Activated naive CD4-positive, alpha-beta T cell treated with anti-CD3 and anti-CD28 coated beads for 36 hours (primary cell): Measurements from ENCODE around the gene LMF1. TPM values are rescaled to one million over a fixed set of nuclear protein-coding genes. Genes with fewer than 3 reads are reported as not detected.
"Not testable (repeated sequence)": the region's sequence is repeated elsewhere in the genome, so short reads cannot be mapped to it uniquely, and the experiment has no call there.

Experiments used
- CTCF ChIA-PET: fragments of 350-600 bp; sonication (Branson Sonifier 250); formaldehyde crosslinking; loops from one replicate; lab custom pipeline; 2021; ENCODE audit warnings: antibody characterized with exemption; lab: Charles Lee
- DNase-seq: peaks from one replicate; pipeline ENCODE4 v3.0.0-alpha.2; 2020
- H3K27ac Mint-ChIP-seq: one replicate; pipeline ENCODE4 v1.8.0; 2021; ENCODE audit warnings: mild to moderate bottlenecking, mixed read lengths
- H3K27me3 Mint-ChIP-seq: one replicate; pipeline ENCODE4 v1.8.0; 2021; ENCODE audit warnings: low read depth, mixed read lengths
- H3K36me3 Mint-ChIP-seq: one replicate; pipeline ENCODE4 v1.8.0; 2021; ENCODE audit warnings: low read depth, mixed read lengths
- H3K4me1 Mint-ChIP-seq: one replicate; pipeline ENCODE4 v1.8.0; 2021; ENCODE audit warnings: low read depth, mixed read lengths
- H3K4me3 Mint-ChIP-seq: one replicate; pipeline ENCODE4 v1.8.0; 2021; ENCODE audit warnings: mild to moderate bottlenecking, moderate library complexity, mixed read lengths
- H3K9me3 Mint-ChIP-seq: one replicate; pipeline ENCODE4 v1.8.0; 2021; ENCODE audit warnings: mixed read lengths
- intact Hi-C: fragments of 100-400 bp; cut with micrococcal nuclease; formaldehyde crosslinking; loops from one replicate; pipeline ENCODE4 v1.15.1; 2023
- total RNA-seq, 2 experiments: library from RNA; stranded (reverse); gene quantifications; one replicate each; pipeline ENCODE4 v1.2.3, GENCODE V29; 2021

LMF1 gene
- total RNA-seq, 2 experiments from 2014 or later = 11.5 to 12.3 TPM

DNA sequence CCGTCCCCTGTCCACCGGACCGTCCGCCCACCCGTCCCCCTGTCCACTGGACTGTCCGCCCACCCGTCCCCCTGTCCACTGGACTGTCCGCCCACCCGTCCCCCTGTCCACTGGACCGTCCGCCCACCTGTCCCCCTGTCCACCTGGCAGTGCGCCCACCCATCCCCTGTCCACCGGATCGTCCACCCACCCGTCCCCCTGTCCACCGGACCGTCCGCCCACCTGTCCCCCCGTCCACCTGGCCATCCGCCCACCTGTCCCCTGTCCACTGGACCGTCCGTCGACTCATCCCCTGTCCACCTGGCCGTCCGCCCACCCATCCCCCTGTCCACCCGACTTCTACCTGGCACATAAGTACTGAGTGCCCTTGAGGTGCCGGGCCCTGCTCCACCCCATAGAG lies 76.6 kb downstream of the LMF1 start:
- Mint-ChIP-seq H3K4me3 (no peak overlapping the region), H3K36me3 (no peaks in the 10 kb centered on the region), H3K9me3 (no peaks in the 10 kb centered on the region), H3K4me1 (no peaks in the 10 kb centered on the region), H3K27me3 (no peaks in the 10 kb centered on the region), H3K27ac (no peak overlapping the region)
- no peak for DNase-seq
- CTCF ChIA-PET = no interaction called here
- intact Hi-C loops = no loop called here

GRCh38 chr16:893360-893759 lies 77.4 kb downstream of the LMF1 start:
- H3K4me3 Mint-ChIP-seq = no peak overlapping the region
- no peaks in the 10 kb centered on the region for H3K4me1 Mint-ChIP-seq
- CTCF ChIA-PET = no interaction called here
- no peak for DNase-seq
- H3K36me3 Mint-ChIP-seq = no peaks in the 10 kb centered on the region
- intact Hi-C loops = no loop called here
- no peak overlapping the region for H3K27ac Mint-ChIP-seq
- no peaks in the 10 kb centered on the region for H3K9me3 Mint-ChIP-seq
- no peaks in the 10 kb centered on the region for H3K27me3 Mint-ChIP-seq

DNA sequence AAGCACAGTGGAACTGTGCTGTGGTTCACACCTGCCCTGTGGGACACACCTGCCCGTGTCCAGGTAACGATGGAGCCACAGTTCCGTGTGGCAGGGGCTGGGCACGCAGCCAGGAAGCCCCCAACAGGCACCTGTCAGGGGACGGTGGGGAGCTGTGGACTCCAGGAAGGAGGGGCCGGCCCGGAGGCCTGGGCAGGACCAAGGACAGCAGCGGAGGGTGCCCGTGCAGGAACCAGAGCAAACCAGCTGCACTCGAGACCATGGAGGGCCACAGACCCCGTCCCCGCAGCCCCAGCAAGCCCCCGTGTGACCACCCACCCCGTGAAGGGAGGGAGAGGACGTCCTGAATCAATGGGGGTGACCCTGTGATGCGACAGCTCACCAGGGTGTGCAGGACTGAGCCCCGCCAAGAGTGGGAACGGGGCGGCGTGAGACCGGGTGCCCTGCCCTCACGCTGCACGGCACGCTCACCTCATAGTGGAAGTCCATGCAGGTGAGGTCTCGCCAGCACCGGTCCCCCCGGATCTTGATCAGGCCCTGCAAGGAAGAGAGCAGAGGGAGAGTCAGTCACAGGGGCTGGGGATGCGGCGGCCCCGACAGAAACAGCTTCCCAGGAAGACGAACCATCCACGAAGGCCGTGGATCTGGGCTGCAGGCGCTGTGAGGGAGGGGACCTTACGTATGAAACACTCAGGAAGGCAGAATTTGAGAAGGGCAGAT lies 78.1 kb downstream of the LMF1 start:
- intact Hi-C loops = no loop called here
- Mint-ChIP-seq H3K9me3 (no peaks in the 10 kb centered on the region), H3K27ac (no peak overlapping the region), H3K4me3 (no peak overlapping the region), H3K36me3 (no peaks in the 10 kb centered on the region), H3K27me3 (no peaks in the 10 kb centered on the region), H3K4me1 (no peaks in the 10 kb centered on the region)
- no peak for DNase-seq
- CTCF ChIA-PET = no interaction called here

DNA sequence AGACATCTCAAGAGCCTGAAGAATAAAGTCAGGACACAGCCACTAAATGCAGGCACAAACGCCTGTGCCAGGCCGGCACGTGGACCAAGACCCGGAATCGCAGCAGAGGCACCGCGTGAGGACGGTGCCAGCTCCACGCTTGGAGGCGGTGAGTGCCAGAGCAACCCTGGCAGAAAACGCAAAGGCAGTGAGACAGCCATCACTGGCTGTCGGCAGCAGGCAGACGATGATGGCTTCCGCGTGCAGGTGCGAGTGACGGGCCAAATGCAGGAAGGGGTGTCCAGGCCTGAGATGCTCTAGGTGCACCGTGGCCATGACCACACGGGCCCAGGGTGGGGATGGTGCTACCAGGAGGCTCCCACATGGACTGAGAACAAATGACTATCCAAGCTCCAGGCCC lies 78.8 kb downstream of the LMF1 start:
- H3K4me3 Mint-ChIP-seq = no peak overlapping the region
- intact Hi-C loops = no loop called here
- CTCF ChIA-PET = no interaction called here
- H3K27me3 Mint-ChIP-seq = no peaks in the 10 kb centered on the region
- no peaks in the 10 kb centered on the region for H3K9me3 Mint-ChIP-seq
- DNase-seq = no peak
- H3K27ac Mint-ChIP-seq = no peak overlapping the region
- no peaks in the 10 kb centered on the region for H3K4me1 Mint-ChIP-seq
- no peaks in the 10 kb centered on the region for H3K36me3 Mint-ChIP-seq

DNA sequence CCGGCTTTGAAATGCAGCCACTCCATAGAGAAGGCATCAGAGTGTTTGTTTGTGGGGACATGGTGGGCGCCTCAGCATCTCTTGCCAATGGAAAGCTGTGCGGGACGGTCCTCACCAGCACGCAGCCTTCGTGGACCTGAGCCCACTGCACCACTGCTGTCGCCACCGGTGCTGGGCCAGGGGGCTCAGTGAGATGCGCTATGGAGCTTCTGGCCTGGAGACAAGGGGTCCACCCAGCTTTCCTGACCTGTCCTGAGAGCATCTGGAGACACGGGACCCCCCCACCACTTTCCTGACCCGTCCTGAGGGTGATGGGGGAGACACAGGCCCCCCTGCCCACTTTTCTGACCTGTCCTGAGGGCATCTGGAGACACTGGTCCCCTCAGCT lies 79.4 kb downstream of the LMF1 start:
- no peaks in the 10 kb centered on the region for H3K9me3 Mint-ChIP-seq
- H3K27ac Mint-ChIP-seq = no peak overlapping the region
- no peaks in the 10 kb centered on the region for H3K4me1 Mint-ChIP-seq
- DNase-seq = no peak
- H3K4me3 Mint-ChIP-seq = no peak overlapping the region
- intact Hi-C loops = no loop called here
- no peaks in the 10 kb centered on the region for H3K36me3 Mint-ChIP-seq
- no peaks in the 10 kb centered on the region for H3K27me3 Mint-ChIP-seq
- CTCF ChIA-PET = no interaction called here

DNA sequence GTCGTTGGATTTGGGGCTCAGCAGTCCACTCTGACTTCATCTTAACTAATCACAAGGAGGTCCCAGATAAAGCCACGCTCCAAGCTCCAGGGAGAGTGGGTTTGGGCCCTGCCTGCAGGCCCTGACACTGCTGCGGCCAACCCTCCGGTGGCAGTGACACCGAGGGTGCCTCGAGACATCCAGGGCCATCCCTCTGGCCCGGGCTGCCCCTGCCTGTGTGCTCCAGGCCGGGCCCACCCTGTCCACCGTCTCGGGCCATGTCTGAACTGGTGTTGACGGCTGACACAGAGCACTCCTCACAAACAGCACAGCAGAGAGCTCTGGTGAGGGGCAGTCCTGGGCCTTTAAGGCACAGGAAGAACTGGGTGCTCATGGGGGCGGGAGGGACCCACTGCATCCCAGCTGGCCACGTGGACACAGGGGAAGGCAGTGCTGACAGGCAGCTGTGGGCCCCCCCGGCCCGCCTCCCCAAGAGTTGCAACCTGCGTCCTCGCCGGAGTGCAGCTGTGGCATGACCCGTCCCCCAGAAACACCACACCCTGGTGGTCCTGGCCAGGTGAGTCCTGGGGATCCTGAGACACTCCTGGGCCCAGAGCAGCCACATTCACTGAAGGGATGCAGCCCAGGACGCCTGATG lies 80.0 kb downstream of the LMF1 start:
- H3K27me3 Mint-ChIP-seq = no peaks in the 10 kb centered on the region
- no peaks in the 10 kb centered on the region for H3K36me3 Mint-ChIP-seq
- no peak for DNase-seq
- no peaks in the 10 kb centered on the region for H3K9me3 Mint-ChIP-seq
- H3K27ac Mint-ChIP-seq = no peak overlapping the region
- CTCF ChIA-PET = no interaction called here
- intact Hi-C loops = no loop called here
- no peak overlapping the region for H3K4me3 Mint-ChIP-seq
- no peaks in the 10 kb centered on the region for H3K4me1 Mint-ChIP-seq

DNA sequence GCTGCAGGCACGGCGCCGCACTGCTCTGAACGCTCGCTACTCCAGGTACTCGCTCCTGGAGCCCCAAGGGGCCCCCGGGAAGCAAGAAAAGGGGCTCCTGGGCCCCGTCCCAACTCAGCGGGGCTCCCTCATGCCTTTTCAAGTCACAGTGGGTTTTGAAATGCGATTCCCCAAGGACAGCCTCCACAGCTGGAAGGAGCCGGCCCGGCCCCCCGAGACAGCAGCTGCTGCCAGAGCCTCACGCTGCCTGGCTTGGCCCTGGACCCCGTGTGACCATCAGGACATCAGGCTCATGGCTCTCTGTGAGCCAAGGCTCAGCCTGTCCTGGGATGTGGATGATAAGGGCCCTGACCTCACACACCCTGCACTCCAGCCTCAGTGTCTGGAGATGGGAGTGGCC lies 80.6 kb downstream of the LMF1 start:
- no peak overlapping the region for H3K27ac Mint-ChIP-seq
- H3K4me1 Mint-ChIP-seq = no peaks in the 10 kb centered on the region
- CTCF ChIA-PET = no interaction called here
- no peak overlapping the region for H3K4me3 Mint-ChIP-seq
- H3K36me3 Mint-ChIP-seq = no peaks in the 10 kb centered on the region
- intact Hi-C loops = no loop called here
- no peak for DNase-seq
- no peaks in the 10 kb centered on the region for H3K9me3 Mint-ChIP-seq
- H3K27me3 Mint-ChIP-seq = no peaks in the 10 kb centered on the region

DNA sequence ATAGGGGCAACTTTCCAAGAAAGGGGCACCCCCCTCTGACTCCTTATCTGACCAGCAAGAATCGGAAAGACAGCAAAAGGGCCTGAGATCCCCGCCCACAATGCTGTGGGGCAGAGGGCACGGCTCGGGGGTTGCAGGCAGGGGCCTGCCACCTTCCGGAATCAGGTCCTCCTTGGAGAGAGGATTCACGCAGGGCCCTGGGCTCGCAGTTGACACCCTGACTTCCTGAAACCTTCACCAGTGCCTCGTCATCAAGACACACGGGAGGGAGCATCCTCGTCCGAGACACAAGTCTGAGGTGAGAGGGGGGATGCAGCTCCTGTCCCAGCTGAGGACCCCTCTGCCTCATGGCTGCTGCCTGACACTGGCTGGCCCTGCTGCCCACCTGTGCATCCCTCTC lies 81.2 kb downstream of the LMF1 start:
- intact Hi-C loops = no loop called here
- CTCF ChIA-PET = no interaction called here
- no peak overlapping the region for H3K27ac Mint-ChIP-seq
- DNase-seq = no peak
- H3K4me3 Mint-ChIP-seq = no peak overlapping the region
- no peaks in the 10 kb centered on the region for H3K4me1 Mint-ChIP-seq
- H3K27me3 Mint-ChIP-seq = no peaks in the 10 kb centered on the region
- no peaks in the 10 kb centered on the region for H3K9me3 Mint-ChIP-seq
- H3K36me3 Mint-ChIP-seq = no peaks in the 10 kb centered on the region

GRCh38 chr16:888901-889570 lies 81.7 kb downstream of the LMF1 start:
- no peaks in the 10 kb centered on the region for H3K36me3 Mint-ChIP-seq
- no peaks in the 10 kb centered on the region for H3K4me1 Mint-ChIP-seq
- H3K9me3 Mint-ChIP-seq = no peaks in the 10 kb centered on the region
- intact Hi-C loops = no loop called here
- DNase-seq = no peak
- CTCF ChIA-PET = no interaction called here
- H3K27ac Mint-ChIP-seq = no peak overlapping the region
- H3K4me3 Mint-ChIP-seq = no peak overlapping the region
- no peaks in the 10 kb centered on the region for H3K27me3 Mint-ChIP-seq

GRCh38 chr16:888456-888855 lies 82.3 kb downstream of the LMF1 start:
- H3K27ac Mint-ChIP-seq, DNase-seq, H3K4me1 Mint-ChIP-seq, H3K27me3 Mint-ChIP-seq, H3K9me3 Mint-ChIP-seq, intact Hi-C loops, H3K36me3 Mint-ChIP-seq, H3K4me3 Mint-ChIP-seq, CTCF ChIA-PET: not testable (repeated sequence)

- no peak overlapping the region for H3K4me3 Mint-ChIP-seq
- no peak for DNase-seq
- H3K36me3 Mint-ChIP-seq = no peaks in the 10 kb centered on the region
- CTCF ChIA-PET = no interaction called here
- H3K27ac Mint-ChIP-seq = no peak overlapping the region
- intact Hi-C loops = no loop called here
- no peaks in the 10 kb centered on the region for H3K4me1 Mint-ChIP-seq
- H3K27me3 Mint-ChIP-seq = no peaks in the 10 kb centered on the region
- H3K9me3 Mint-ChIP-seq = no peaks in the 10 kb centered on the region
Observed at GRCh38 chr16:887846-888245, 82.9 kb downstream of the LMF1 start.

GRCh38 chr16:886802-887731 lies 83.7 kb downstream of the LMF1 start:
- Mint-ChIP-seq H3K27ac (no peak overlapping the region), H3K36me3 (no peaks in the 10 kb centered on the region), H3K27me3 (no peaks in the 10 kb centered on the region), H3K4me1 (no peaks in the 10 kb centered on the region), H3K9me3 (no peaks in the 10 kb centered on the region), H3K4me3 (no peak overlapping the region)
- no peak for DNase-seq
- intact Hi-C loops = no loop called here
- CTCF ChIA-PET = no interaction called here
